ENCODE data around the gene EXOC7. TPM values are rescaled to one million over a fixed set of nuclear protein-coding genes. Genes with fewer than 3 reads are reported as not detected.

Gene EXOC7
- total RNA-seq, 1 experiment from 2014 or later: 160 TPM

DNA sequence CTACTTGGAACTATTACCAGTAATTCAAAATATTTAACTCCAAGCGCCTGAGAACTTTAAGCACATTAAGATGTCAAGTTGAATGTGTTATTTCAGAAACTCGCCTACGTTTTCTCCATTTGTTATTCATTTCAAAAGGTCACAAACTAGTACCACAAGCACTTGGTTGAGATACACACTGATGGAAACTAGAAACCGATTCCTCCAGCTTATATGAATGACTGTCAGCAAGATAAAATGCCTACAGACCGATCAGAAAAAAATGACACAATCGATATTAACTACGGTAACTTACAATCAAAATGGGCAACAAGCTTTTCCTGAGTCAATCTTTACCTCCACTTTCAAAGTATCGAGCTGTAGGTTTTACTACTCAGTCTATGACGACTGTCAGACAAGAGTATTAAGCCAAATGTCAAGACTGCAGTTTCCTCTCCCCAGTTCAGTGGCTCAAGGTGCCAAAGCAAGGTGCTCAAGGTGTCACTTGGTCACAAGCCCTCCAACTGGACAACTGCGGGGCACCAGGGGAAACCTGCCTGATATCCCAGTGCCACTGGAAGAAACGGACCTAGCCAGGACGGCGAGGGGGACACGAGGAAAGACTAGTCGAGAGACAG, 31.9 kb downstream of the EXOC7 start:
- H2BK20ac ChIP-seq (ENCODE audit: low read depth, low read length, poor library complexity, severe bottlenecking): no peak overlapping the region

More for the DNA sequence above, 31.9 kb downstream of the EXOC7 start:
- peak overlapping the region; percentile 100 for H3K4me2 ChIP-seq (ENCODE audit: insufficient read depth, insufficient read length, low read length)
- no CpG with 5 or more reads among the region's 15 CpGs for WGBS (ENCODE audit: extremely low coverage, insufficient read length, low lambda C conversion rate)
- H3K23ac ChIP-seq (ENCODE audit: insufficient read length, low read depth, low read length): no peak overlapping the region
- H2BK120ac ChIP-seq (ENCODE audit: low read depth, low read length, poor library complexity, severe bottlenecking): no peak overlapping the region
- no peak overlapping the region for H3K18ac ChIP-seq (ENCODE audit: insufficient read length, low read depth, low read length)
- H2BK12ac ChIP-seq (ENCODE audit: insufficient read length, low read depth, low read length): no peak overlapping the region
- TF ChIP-seq, protein P1, sequence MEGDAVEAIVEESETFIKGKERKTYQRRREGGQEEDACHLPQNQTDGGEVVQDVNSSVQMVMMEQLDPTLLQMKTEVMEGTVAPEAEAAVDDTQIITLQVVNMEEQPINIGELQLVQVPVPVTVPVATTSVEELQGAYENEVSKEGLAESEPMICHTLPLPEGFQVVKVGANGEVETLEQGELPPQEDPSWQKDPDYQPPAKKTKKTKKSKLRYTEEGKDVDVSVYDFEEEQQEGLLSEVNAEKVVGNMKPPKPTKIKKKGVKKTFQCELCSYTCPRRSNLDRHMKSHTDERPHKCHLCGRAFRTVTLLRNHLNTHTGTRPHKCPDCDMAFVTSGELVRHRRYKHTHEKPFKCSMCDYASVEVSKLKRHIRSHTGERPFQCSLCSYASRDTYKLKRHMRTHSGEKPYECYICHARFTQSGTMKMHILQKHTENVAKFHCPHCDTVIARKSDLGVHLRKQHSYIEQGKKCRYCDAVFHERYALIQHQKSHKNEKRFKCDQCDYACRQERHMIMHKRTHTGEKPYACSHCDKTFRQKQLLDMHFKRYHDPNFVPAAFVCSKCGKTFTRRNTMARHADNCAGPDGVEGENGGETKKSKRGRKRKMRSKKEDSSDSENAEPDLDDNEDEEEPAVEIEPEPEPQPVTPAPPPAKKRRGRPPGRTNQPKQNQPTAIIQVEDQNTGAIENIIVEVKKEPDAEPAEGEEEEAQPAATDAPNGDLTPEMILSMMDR (conservative IDR thresholded peaks at IDR 0.05): no peak
- no peak overlapping the region for H4K8ac ChIP-seq (replicated peaks; ENCODE audit: insufficient read length, low read depth, low read length)
- H3K23me2 ChIP-seq (ENCODE audit: insufficient read length, low read depth, low read length, poor library complexity, severe bottlenecking): peaks cover 23% of the 10 kb centered on the region
- no peak overlapping the region for H3K27ac ChIP-seq (ENCODE audit: insufficient read length, low read depth, low read length)
- no peak overlapping the region for H2AFZ ChIP-seq (ENCODE audit: low read length)
- H3K4ac ChIP-seq (ENCODE audit: low read depth, low read length): no peak overlapping the region
- H3K27me3 ChIP-seq (ENCODE audit: insufficient read depth, low read length): peaks cover 31% of the 10 kb centered on the region
- Mint-ChIP-seq H3K27me3 (ENCODE audit: low read depth) (peaks cover 37% of the 10 kb centered on the region), H3K36me3 (ENCODE audit: insufficient read depth in 1 of 3, low read depth in 3 of 3) (peaks cover 3 to 20% (median 11%) of the 10 kb centered on the region in 3 experiments; a peak in 6 of 7 replicates), H3K4me3 (peak overlapping the region; percentile 93), H3K9me3 (peaks cover 0 to 3% of the 10 kb centered on the region in 2 experiments; a peak in 1 of 5 replicates), H3K27ac (peak overlapping the region; percentile 27 to 90 (median 62); a peak in 6 of 7 replicates), H3K4me1 (peaks cover 33% of the 10 kb centered on the region in 2 experiments)
- no peak for DNase-seq
- H3K79me2 ChIP-seq (ENCODE audit: insufficient read depth, low read length): peaks cover 3% of the 10 kb centered on the region; the same call in 1 of the 2 replicates
- H3K79me1 ChIP-seq (ENCODE audit: insufficient read depth, low read depth, low read length, poor library complexity, severe bottlenecking): no peaks in the 10 kb centered on the region
- no peak overlapping the region for H3K56ac ChIP-seq (ENCODE audit: insufficient read length, low read depth, low read length)
- no peak overlapping the region; the same call in 1 of the 2 replicates for H3K14ac ChIP-seq (ENCODE audit: insufficient read depth, low read length)
- H2BK5ac ChIP-seq (ENCODE audit: insufficient read length, low read length): no peak overlapping the region
- no peaks in the 10 kb centered on the region for H4K20me1 ChIP-seq (ENCODE audit: control insufficient read depth, insufficient read depth, insufficient read length)
- no peak overlapping the region for H2AK5ac ChIP-seq (ENCODE audit: insufficient read length, low read length)
- no peaks in the 10 kb centered on the region for H3K9me3 ChIP-seq (ENCODE audit: control insufficient read depth, low read depth, low read length)
- no peaks in the 10 kb centered on the region for H3K4me1 ChIP-seq (ENCODE audit: insufficient read depth, low read length)
- H4K5ac ChIP-seq (ENCODE audit: insufficient read length, low read depth, low read length): no peak overlapping the region
- no peak overlapping the region for H4K91ac ChIP-seq (ENCODE audit: insufficient read length, low read depth, low read length)
- peak overlapping the region; percentile 92 for H3K9ac ChIP-seq (ENCODE audit: extremely low read depth, insufficient read length, low read length)
- no peak overlapping the region for H2BK15ac ChIP-seq (ENCODE audit: low read depth, low read length)
- no peak overlapping the region for H3T11ph ChIP-seq (ENCODE audit: low read length)
